Stimulated activated naive CD8-positive, alpha-beta T cell treated with anti-CD3 and anti-CD28 coated beads, Interleukin-15, Interleukin-2, amounts not matched to agents 100 U/mL and 50 U/mL, for 24 hours (primary cell): ENCODE measurements around the gene IGLL1.
"Not testable (repeated sequence)": the region's sequence is repeated elsewhere in the genome, so short reads cannot be mapped to it uniquely, and the experiment has no call there.

Experiments
- ATAC-seq: fragments of 150-1000 bp; cut with Tn5 transposase; one replicate; pipeline ENCODE4 v1.10.0; 2021
- DNase-seq: peaks from one replicate; pipeline ENCODE4 v3.0.0; 2021

The IGLL1 gene

GRCh38 chr22:23591201-23591791 is 11.2 kb upstream of the IGLL1 start:
- ATAC-seq (peak; percentile 72), DNase-seq (peak; percentile 77)

- DNase-seq (no peak), ATAC-seq (no peak)
Observed at GRCh38 chr22:23583836-23584235, 3.7 kb upstream of the IGLL1 start.

GRCh38 chr22:23583153-23583552 is 3.1 kb upstream of the IGLL1 start:
- ATAC-seq (no peak), DNase-seq (no peak)

- DNase-seq (no peak), ATAC-seq (no peak)
Observed at GRCh38 chr22:23581260-23581650, 1.2 kb upstream of the IGLL1 start.

- ATAC-seq: no peak
- no peak for DNase-seq
Observed at GRCh38 chr22:23580576-23581259, 628 bp upstream of the IGLL1 start.

- DNase-seq (no peak), ATAC-seq (no peak)
Observed at GRCh38 chr22:23579280-23579679, 810 bp downstream of the IGLL1 start.

- ATAC-seq: no peak
Observed at GRCh38 chr22:23578306-23578705, 1.8 kb downstream of the IGLL1 start.

GRCh38 chr22:23576681-23577080 is 3.4 kb downstream of the IGLL1 start:
- DNase-seq (no peak), ATAC-seq (no peak)

More at GRCh38 chr22:23578306-23578705, 1.8 kb downstream of the IGLL1 start:
- DNase-seq: no peak

- ATAC-seq (no peak), DNase-seq (no peak)
Observed at GRCh38 chr22:23575601-23576000, 4.5 kb downstream of the IGLL1 start.

- no peak for ATAC-seq
- no peak for DNase-seq
Observed at GRCh38 chr22:23574877-23575276, 5.2 kb downstream of the IGLL1 start.

GRCh38 chr22:23574371-23574811 is 5.7 kb downstream of the IGLL1 start:
- no peak for ATAC-seq
- DNase-seq: no peak

- not testable (repeated sequence) for ATAC-seq, DNase-seq
Observed at GRCh38 chr22:23573701-23574235, 6.3 kb downstream of the IGLL1 start.

- not testable (repeated sequence) for DNase-seq, ATAC-seq
Observed at GRCh38 chr22:23573106-23573505, 7.0 kb downstream of the IGLL1 start.

- DNase-seq (no peak), ATAC-seq (no peak)
Observed at GRCh38 chr22:23571486-23571885, 8.6 kb downstream of the IGLL1 start.

GRCh38 chr22:23570681-23571080 is 9.4 kb downstream of the IGLL1 start:
- no peak for ATAC-seq
- DNase-seq: no peak

- ATAC-seq: no peak
- DNase-seq: no peak
Observed at GRCh38 chr22:23569716-23570115, 10.4 kb downstream of the IGLL1 start.

GRCh38 chr22:23569291-23569690 is 10.8 kb downstream of the IGLL1 start:
- ATAC-seq (no peak), DNase-seq (no peak)

- ATAC-seq (no peak), DNase-seq (no peak)
Observed at GRCh38 chr22:23566705-23567475, 13.2 kb downstream of the IGLL1 start.

GRCh38 chr22:23565915-23566704 is 14.0 kb downstream of the IGLL1 start:
- DNase-seq (peak; percentile 13), ATAC-seq (no peak)

- ATAC-seq: peak; percentile 47
Observed at GRCh38 chr22:23565305-23565914, 14.7 kb downstream of the IGLL1 start.

GRCh38 chr22:23564276-23564675 is 15.8 kb downstream of the IGLL1 start:
- DNase-seq (no peak), ATAC-seq (no peak)

More at GRCh38 chr22:23565305-23565914, 14.7 kb downstream of the IGLL1 start:
- DNase-seq: peak; percentile 13

- DNase-seq (no peak), ATAC-seq (no peak)
Observed at GRCh38 chr22:23563111-23563510, 17.0 kb downstream of the IGLL1 start.
